Psoas muscle (tissue), 8 donors: ENCODE results near the gene ADRB2. TPM values are rescaled to one million over a fixed set of nuclear protein-coding genes. Genes with fewer than 3 reads are reported as not detected.
A peak's percentile ranks its signal among the peaks of the same experiment; 100 is the strongest.
"Not testable (repeated sequence)": the region's sequence is repeated elsewhere in the genome, so short reads cannot be mapped to it uniquely, and the experiment has no call there.

Source experiments
- ATAC-seq, 4 donors: fragments of 200-7000 bp; cut with Tn5 transposase; one replicate each; pipeline ENCODE4 v1.9.1; 2020; ENCODE audit warnings: moderate library complexity in 3 of 4, mild to moderate bottlenecking in 2 of 4
- DNase-seq, 2 donors: peaks; one replicate each; pipeline ENCODE4 v3.0.0-alpha.2; 2020
- H3K27ac ChIP-seq: fragments of 200-600 bp; one replicate; pipeline ENCODE4 v1.8.0; 2022
- H3K27me3 ChIP-seq, 3 donors: fragments of 200-600 bp in 1 of 3; one replicate each; pipeline versions ENCODE4 v1.6.1 to v1.8.0; 2013 to 2022; ENCODE audit warnings: low read length in 2 of 3, mild to moderate bottlenecking in 2 of 3, moderate library complexity in 1 of 3; ENCODE audit not compliant: insufficient read depth in 3 of 3
- H3K36me3 ChIP-seq, 2 donors: fragments of 200-600 bp in 1 of 2; one replicate each; pipeline versions ENCODE4 v1.6.1 to v1.8.0; 2013 to 2022; ENCODE audit warnings: low read depth in 1 of 2, mild to moderate bottlenecking in 1 of 2, moderate library complexity in 1 of 2; ENCODE audit not compliant: insufficient read depth in 1 of 2
- H3K4me1 ChIP-seq: fragments of 200-600 bp; one replicate; pipeline ENCODE4 v1.8.0; 2022
- H3K4me3 ChIP-seq: fragments of 200-600 bp; one replicate; pipeline ENCODE4 v1.8.0; 2022; ENCODE audit warnings: mild to moderate bottlenecking
- H3K9me3 ChIP-seq: fragments of 200-600 bp; one replicate; pipeline ENCODE4 v1.8.0; 2022
- CTCF ChIP-seq: fragments of 200-600 bp; IDR thresholded peaks from one replicate; pipeline ENCODE4 v1.8.0; 2022; ENCODE audit warnings: antibody characterized with exemption
- WGBS, 3 donors: extraction: QIAGEN DNeasy Blood & Tissue Kit; methylation state at CpG; one replicate each; pipeline versions ENCODE4 v1.1.6 to v1.1.7; 2013; 5-methylcytosine and 5-hydroxymethylcytosine counted together
- intact Hi-C, 2 donors: fragments of 100-400 bp; cut with DNase I; formaldehyde crosslinking; loops; one replicate each; pipeline versions ENCODE4 v1.11.0 to v1.14.2; 2022
- polyA plus RNA-seq, 3 donors: library from polyadenylated mRNA; stranded (reverse); fragments of 200-250 nt; gene quantifications; one replicate each; pipeline ENCODE4 v1.2.3, GENCODE V29; 2013
- total RNA-seq, 4 donors: library from RNA; stranded (reverse); fragmentation: NEBNext Ultra II Directional in 2 of 4; extraction: Animal tissue kit (Norgen Biotek cat#: 25700) in 2 of 4; gene quantifications; one replicate each; pipeline versions ENCODE4 v1.2.1 to v1.2.4, GENCODE V29; 2021 to 2023
- donor health status: healthy with polysubstance abuse.
- donor health status: DM: no; HTN: no; CAD: no; lungs with moderate emphysema.
- donor health status: Bipolar disorder and iron deficiency.
- donor health status: healthy.
- donor health status: DM: yes; HTN: yes; CAD: no.
- donor health status: DM: no; HTN: no; CAD: no.
- donor health status: DM: no; HTN: no; CAD: no.
- donor health status: DM: yes; HTN: yes; CAD: no.

Gene ADRB2
- total and polyA plus RNA-seq, 7 donors, result 1.3 to 11.1 (median 5.6) TPM

- 84 to 88% (median 86%) methylated on average over 4 of the region's 4 CpGs for WGBS, 3 donors
- Histone ChIP-seq H3K27ac (no peak overlapping the region), H3K36me3 (no peaks in the 10 kb centered on the region), H3K4me3 (no peak overlapping the region), H3K9me3 (no peaks in the 10 kb centered on the region), H3K27me3 (no peaks in the 10 kb centered on the region), H3K4me1 (peaks cover 17% of the 10 kb centered on the region)
- no peak for DNase-seq
- intact Hi-C loops, result no loop called here
- ATAC-seq, result no peak
- TF ChIP-seq CTCF, result no peak
Measured at GRCh38 chr5:148801682-148802276, 24.6 kb upstream of the ADRB2 start.

- intact Hi-C loops, ATAC-seq, H3K4me3 ChIP-seq, H3K9me3 ChIP-seq, H3K27me3 ChIP-seq, H3K27ac ChIP-seq, H3K36me3 ChIP-seq, DNase-seq: not testable (repeated sequence)
- H3K4me1 ChIP-seq, result peaks cover 23% of the 10 kb centered on the region
- WGBS, 3 donors, result 96 to 98% (median 97%) methylated on average over 3 of the region's 3 CpGs
Measured at GRCh38 chr5:148803451-148803850, 23.0 kb upstream of the ADRB2 start.

GRCh38 chr5:148804393-148804792 lies 22.0 kb upstream of the ADRB2 start:
- H3K27ac ChIP-seq, result no peak overlapping the region
- intact Hi-C loops, result no loop called here
- peaks cover 31% of the 10 kb centered on the region for H3K4me1 ChIP-seq

GRCh38 chr5:148805326-148806290 lies 20.8 kb upstream of the ADRB2 start:
- no peaks in the 10 kb centered on the region for H3K36me3 ChIP-seq
- no peaks in the 10 kb centered on the region for H3K9me3 ChIP-seq
- WGBS, 3 donors, result 25 to 41% (median 25%) methylated on average over 7 of the region's 7 CpGs
- peaks cover 31% of the 10 kb centered on the region for H3K4me1 ChIP-seq
- TF ChIP-seq CTCF, result no peak
- H3K27me3 ChIP-seq, result no peaks in the 10 kb centered on the region
- intact Hi-C loops, result no loop called here
- DNase-seq (peak; percentile 22 to 46), ATAC-seq (peak; percentile 60 to 88 (median 79))
- H3K27ac ChIP-seq, result peak overlapping the region; percentile 37
- no peak overlapping the region for H3K4me3 ChIP-seq

More at GRCh38 chr5:148804393-148804792, 22.0 kb upstream of the ADRB2 start:
- TF ChIP-seq CTCF, result no peak
- Histone ChIP-seq H3K9me3 (no peaks in the 10 kb centered on the region), H3K4me3 (no peak overlapping the region), H3K36me3 (no peaks in the 10 kb centered on the region), H3K27me3 (no peaks in the 10 kb centered on the region)
- WGBS, 3 donors, result 79 to 87% (median 87%) methylated on average over 6 of the region's 6 CpGs
- no peak for DNase-seq
- no peak for ATAC-seq

- intact Hi-C loops, result no loop called here
- ATAC-seq (peak in 3 of 4 donors; percentile 30 to 42 (median 39)), DNase-seq (no peak)
- H3K9me3 ChIP-seq, result no peaks in the 10 kb centered on the region
- H3K27me3 ChIP-seq, result no peaks in the 10 kb centered on the region
- H3K4me3 ChIP-seq, result no peak overlapping the region
- H3K4me1 ChIP-seq, result peaks cover 31% of the 10 kb centered on the region
- H3K36me3 ChIP-seq, result no peaks in the 10 kb centered on the region
- no peak for TF ChIP-seq CTCF
- 66 to 82% (median 70%) methylated on average over 4 of the region's 4 CpGs for WGBS, 3 donors
- peak overlapping the region; percentile 37 for H3K27ac ChIP-seq
Measured at GRCh38 chr5:148806520-148806931, 19.9 kb upstream of the ADRB2 start.
